Measurements from ENCODE around the gene CFAP100. TPM values are rescaled to one million over a fixed set of nuclear protein-coding genes. Genes with fewer than 3 reads are reported as not detected.

The CFAP100 gene
- total RNA-seq, 1 donor from 2014 or later, result not detected

GRCh38 chr3:126438186-126438585 is 43.5 kb downstream of the CFAP100 start:
- Mint-ChIP-seq H3K27ac (no peak overlapping the region), H3K4me3 (no peak overlapping the region), H3K9me3 (no peaks in the 10 kb centered on the region), H3K27me3 (ENCODE audit: low read depth) (no peaks in the 10 kb centered on the region), H3K4me1 (no peaks in the 10 kb centered on the region), H3K36me3 (peaks cover 8% of the 10 kb centered on the region)
- no peak for TF ChIP-seq CTCF (IDR thresholded peaks at IDR 0.05; ENCODE audit: unreplicated experiment)
- no peak for DNase-seq (ENCODE audit: low spot score in 2 of 2, unreplicated experiment in 2 of 2)

GRCh38 chr3:126438746-126439145 is 44.0 kb downstream of the CFAP100 start:
- Mint-ChIP-seq H3K27ac (no peak overlapping the region), H3K27me3 (ENCODE audit: low read depth) (no peaks in the 10 kb centered on the region), H3K36me3 (peaks cover 8% of the 10 kb centered on the region), H3K4me1 (no peaks in the 10 kb centered on the region), H3K4me3 (no peak overlapping the region), H3K9me3 (no peaks in the 10 kb centered on the region)
- TF ChIP-seq CTCF (IDR thresholded peaks at IDR 0.05; ENCODE audit: unreplicated experiment), result no peak
- DNase-seq (ENCODE audit: low spot score in 2 of 2, unreplicated experiment in 2 of 2), result no peak

GRCh38 chr3:126439346-126439967 is 44.7 kb downstream of the CFAP100 start:
- no peak for TF ChIP-seq CTCF (IDR thresholded peaks at IDR 0.05; ENCODE audit: unreplicated experiment)
- H3K36me3 Mint-ChIP-seq, result peaks cover 8% of the 10 kb centered on the region
- no peak overlapping the region for H3K27ac Mint-ChIP-seq
- DNase-seq (ENCODE audit: low spot score in 2 of 2, unreplicated experiment in 2 of 2), result no peak
- H3K27me3 Mint-ChIP-seq (ENCODE audit: low read depth), result no peaks in the 10 kb centered on the region
- H3K4me1 Mint-ChIP-seq, result no peaks in the 10 kb centered on the region
- no peak overlapping the region for H3K4me3 Mint-ChIP-seq
- no peaks in the 10 kb centered on the region for H3K9me3 Mint-ChIP-seq

GRCh38 chr3:126439968-126440708 is 45.4 kb downstream of the CFAP100 start:
- no peak for DNase-seq (ENCODE audit: low spot score in 2 of 2, unreplicated experiment in 2 of 2)
- peaks cover 8% of the 10 kb centered on the region for H3K36me3 Mint-ChIP-seq
- no peaks in the 10 kb centered on the region for H3K27me3 Mint-ChIP-seq (ENCODE audit: low read depth)

GRCh38 chr3:126440709-126440995 is 45.9 kb downstream of the CFAP100 start:
- Mint-ChIP-seq H3K36me3 (peaks cover 8% of the 10 kb centered on the region), H3K27ac (no peak overlapping the region), H3K4me3 (no peak overlapping the region), H3K27me3 (ENCODE audit: low read depth) (no peaks in the 10 kb centered on the region), H3K4me1 (no peaks in the 10 kb centered on the region), H3K9me3 (no peaks in the 10 kb centered on the region)
- TF ChIP-seq CTCF (IDR thresholded peaks at IDR 0.05; ENCODE audit: unreplicated experiment), result no peak
- DNase-seq (ENCODE audit: low spot score in 2 of 2, unreplicated experiment in 2 of 2), result no peak

More at GRCh38 chr3:126439968-126440708, 45.4 kb downstream of the CFAP100 start:
- H3K9me3 Mint-ChIP-seq, result no peaks in the 10 kb centered on the region
- TF ChIP-seq CTCF (IDR thresholded peaks at IDR 0.05; ENCODE audit: unreplicated experiment), result no peak
- no peaks in the 10 kb centered on the region for H3K4me1 Mint-ChIP-seq
- H3K4me3 Mint-ChIP-seq, result no peak overlapping the region
- no peak overlapping the region for H3K27ac Mint-ChIP-seq

All from mesothelial cell of epicardium (in vitro differentiated cells).